HG03135 (cell line): Measurements from ENCODE around the gene LMTK2.

Experiments
- ATAC-seq: cut with Tn5 transposase; IDR thresholded peaks from one replicate; pipeline ENCODE4 v1.9.1; 2021; ENCODE audit warnings: mild to moderate bottlenecking, moderate library complexity; ENCODE audit not compliant: unreplicated experiment

The LMTK2 gene

GRCh38 chr7:98136423-98136822 is 29.8 kb downstream of the LMTK2 start:
- no peak for ATAC-seq

- no peak for ATAC-seq
Observed at GRCh38 chr7:98137134-98137825, 30.6 kb downstream of the LMTK2 start.

GRCh38 chr7:98137826-98138151 is 31.1 kb downstream of the LMTK2 start:
- peak; percentile 70 for ATAC-seq

GRCh38 chr7:98138672-98139071 is 32.0 kb downstream of the LMTK2 start:
- ATAC-seq, result no peak

- no peak for ATAC-seq
Observed at GRCh38 chr7:98142658-98143057, 36.0 kb downstream of the LMTK2 start.

GRCh38 chr7:98148607-98149006 is 41.9 kb downstream of the LMTK2 start:
- no peak for ATAC-seq

GRCh38 chr7:98149116-98149692 is 42.5 kb downstream of the LMTK2 start:
- no peak for ATAC-seq

- ATAC-seq, result no peak
Observed at GRCh38 chr7:98151884-98152283, 45.2 kb downstream of the LMTK2 start.

- ATAC-seq, result no peak
Observed at GRCh38 chr7:98156700-98157099, 50.0 kb downstream of the LMTK2 start.

- ATAC-seq, result no peak
Observed at GRCh38 chr7:98157761-98158160, 51.1 kb downstream of the LMTK2 start.

- no peak for ATAC-seq
Observed at GRCh38 chr7:98162758-98163157, 56.1 kb downstream of the LMTK2 start.

- no peak for ATAC-seq
Observed at GRCh38 chr7:98163269-98163668, 56.6 kb downstream of the LMTK2 start.

- ATAC-seq, result no peak
Observed at GRCh38 chr7:98163704-98164494, 57.2 kb downstream of the LMTK2 start.

- no peak for ATAC-seq
Observed at GRCh38 chr7:98165827-98166667, 59.4 kb downstream of the LMTK2 start.

- no peak for ATAC-seq
Observed at GRCh38 chr7:98166668-98166970, 60.0 kb downstream of the LMTK2 start.

GRCh38 chr7:98167653-98168052 is 61.0 kb downstream of the LMTK2 start:
- no peak for ATAC-seq

GRCh38 chr7:98168181-98168903 is 61.7 kb downstream of the LMTK2 start:
- ATAC-seq, result peak; percentile 67

- ATAC-seq, result no peak
Observed at GRCh38 chr7:98168904-98169621, 62.4 kb downstream of the LMTK2 start.

GRCh38 chr7:98170966-98171365 is 64.3 kb downstream of the LMTK2 start:
- no peak for ATAC-seq

GRCh38 chr7:98171449-98171848 is 64.8 kb downstream of the LMTK2 start:
- no peak for ATAC-seq
